HEK293T (cell line): ENCODE measurements around the gene CERS2.

Experiments
- CTBP1 ChIP-seq: fragments of 450-650 bp; IDR thresholded peaks from 2 replicates; pipeline ENCODE4 v1.6.1; 2016; ENCODE audit warnings: borderline replicate concordance
- FOXA1 ChIP-seq: fragments of 450-650 bp; IDR thresholded peaks from 2 replicates; pipeline ENCODE4 v1.6.1; 2016; ENCODE audit warnings: mild to moderate bottlenecking
- L3MBTL2 ChIP-seq: fragments of 450-650 bp; conservative IDR thresholded peaks from 2 replicates; pipeline ENCODE4 v1.6.1; 2016; ENCODE audit warnings: mild to moderate bottlenecking
- SP1 ChIP-seq: fragments of 450-650 bp; IDR thresholded peaks from 2 replicates; pipeline ENCODE4 v1.6.1; 2017

DNA sequence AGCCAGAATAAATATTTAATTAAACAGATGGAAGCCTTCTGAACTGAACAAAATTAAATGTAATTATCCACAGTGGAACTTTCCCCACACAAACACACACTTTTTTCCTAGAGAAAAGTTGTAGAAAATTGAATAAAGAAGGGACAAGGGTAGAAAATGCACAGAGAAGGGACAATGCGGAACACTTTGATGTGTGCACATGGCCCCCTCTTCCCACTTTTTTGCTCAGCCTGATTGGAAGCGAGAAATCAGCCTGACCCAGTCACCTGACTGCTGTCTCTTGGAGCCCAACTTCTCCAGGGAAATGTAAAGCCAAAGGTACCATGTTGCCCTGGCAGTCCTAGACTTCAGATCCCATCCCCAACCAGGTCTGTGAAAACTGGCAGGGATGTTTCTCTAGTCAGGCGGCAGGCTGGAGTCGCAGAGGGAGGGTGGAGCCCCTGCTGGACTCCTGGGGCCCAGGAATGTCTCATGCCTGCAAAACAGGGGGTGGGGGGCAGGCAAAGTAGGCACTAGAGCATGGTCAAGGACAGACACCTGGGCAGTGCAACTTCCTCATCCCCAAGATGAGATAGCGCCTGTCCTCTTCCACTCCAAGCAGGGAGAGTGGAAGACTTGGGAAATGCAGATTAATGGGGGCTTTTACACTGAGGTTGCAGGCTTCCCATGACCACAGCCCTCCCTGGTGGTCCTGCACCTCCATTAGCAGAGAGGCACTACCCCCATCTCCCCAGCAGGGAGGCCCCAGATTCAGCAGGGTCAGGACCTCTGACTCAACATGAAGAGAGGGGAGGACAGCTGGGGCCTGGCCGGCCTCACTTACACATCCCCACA is 2.8 kb downstream of the CERS2 start:
- TF ChIP-seq CTBP1 (no peak), FOXA1 (no peak), SP1 (no peak), L3MBTL2 (peak; percentile 18)
